Embryonic facial prominence (tissue), 1 donor: ENCODE measurements around the gene TCFL5.

Experiments used
- DNase-seq: peaks from one replicate; pipeline ENCODE4 v3.0.0-alpha.2; 2016; ENCODE audit errors: extremely low spot score

The TCFL5 gene

DNA sequence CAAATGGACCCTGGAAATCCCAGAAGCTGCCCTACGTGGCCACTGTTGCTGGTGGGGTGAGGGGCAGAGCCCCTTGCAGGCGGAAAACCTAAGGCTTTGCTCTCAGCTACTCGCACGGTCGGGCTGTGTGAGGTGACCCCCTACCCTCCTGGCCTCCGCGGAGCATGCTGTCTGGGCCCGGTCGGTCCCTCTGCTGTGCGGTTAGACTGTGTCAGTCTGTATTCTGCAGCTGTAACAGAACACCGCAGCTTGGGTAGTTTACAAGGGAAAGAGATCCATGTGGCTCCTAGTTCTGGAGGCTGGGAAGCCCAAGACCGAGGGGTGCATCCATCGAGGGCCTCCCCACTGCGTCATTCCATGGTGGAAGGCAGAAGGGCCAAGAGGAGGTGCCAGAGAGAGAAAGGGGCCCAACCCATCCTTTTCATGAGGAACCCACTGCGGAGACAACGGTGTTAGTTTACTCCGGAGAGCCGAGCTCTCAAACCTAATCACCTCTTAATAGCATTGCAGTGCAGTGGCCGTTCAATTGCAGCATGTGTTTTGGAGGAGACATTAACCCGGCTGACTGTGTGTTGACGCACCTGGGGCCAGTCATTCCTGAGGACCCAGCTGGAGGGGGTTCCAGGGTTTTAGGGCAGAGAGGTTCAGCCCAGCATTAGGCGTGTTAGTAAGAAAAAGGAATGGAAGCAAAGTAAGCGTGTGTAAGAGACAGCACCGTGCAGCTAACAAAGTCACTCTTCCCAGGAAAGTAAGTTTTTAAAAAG, 26.5 kb downstream of the TCFL5 start:
- DNase-seq: no peak

GRCh38 chr20:62832951-62833391, 28.7 kb downstream of the TCFL5 start:
- no peak for DNase-seq

DNA sequence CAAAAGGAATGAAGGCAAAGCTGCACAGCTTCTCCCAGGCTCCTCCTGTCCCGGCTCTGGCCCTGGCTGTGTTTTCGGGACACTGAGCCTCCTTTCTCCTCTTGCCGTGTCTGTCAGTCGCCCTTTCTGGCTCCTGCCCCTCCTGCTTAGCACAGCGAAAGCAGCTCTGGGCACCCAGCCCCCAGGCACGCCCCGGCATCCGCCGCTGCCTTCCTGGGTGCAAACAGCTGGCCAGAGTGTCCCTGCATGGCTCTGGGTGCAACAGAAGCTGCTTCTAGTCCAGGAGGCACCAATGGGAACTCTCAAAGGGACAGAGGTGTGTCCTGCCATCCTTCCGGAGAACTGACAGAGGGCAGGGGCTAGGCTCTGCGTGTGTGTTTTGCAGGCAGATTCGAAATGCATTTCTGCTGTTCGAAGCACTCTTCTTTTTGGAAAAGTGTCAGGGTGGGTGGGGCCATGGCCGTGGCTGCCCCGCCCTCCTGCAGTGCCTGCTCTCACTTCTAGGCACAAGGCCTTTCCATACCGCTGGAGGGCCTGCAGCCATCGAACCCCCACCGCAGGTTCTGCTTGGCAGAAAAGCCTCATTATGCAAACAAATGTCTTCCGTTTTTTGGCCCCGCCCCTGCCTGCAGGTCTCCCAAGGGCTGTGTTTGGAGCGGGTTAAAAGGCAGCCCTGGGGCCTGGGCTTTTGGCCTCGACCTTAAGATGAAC, 29.3 kb downstream of the TCFL5 start:
- DNase-seq: no peak

DNA sequence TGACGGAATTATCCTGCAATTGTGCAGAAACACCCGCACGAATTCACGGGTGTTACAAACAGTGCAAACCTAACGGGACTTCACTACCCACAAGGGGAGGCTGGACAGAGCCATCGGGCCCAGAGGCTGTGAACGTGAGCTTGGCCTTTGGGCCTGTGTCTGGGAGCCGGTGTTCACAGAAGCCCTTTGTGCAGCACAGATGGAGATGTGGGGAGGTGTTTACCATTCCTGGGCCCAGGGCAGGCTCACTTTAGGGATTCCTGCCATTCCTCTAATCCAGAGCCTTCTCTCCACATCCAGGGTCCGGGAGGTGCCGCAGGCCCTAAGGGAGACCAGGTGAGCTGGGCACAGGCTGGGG, 29.8 kb downstream of the TCFL5 start:
- no peak for DNase-seq

GRCh38 chr20:62831361-62831788, 30.2 kb downstream of the TCFL5 start:
- DNase-seq: no peak

DNA sequence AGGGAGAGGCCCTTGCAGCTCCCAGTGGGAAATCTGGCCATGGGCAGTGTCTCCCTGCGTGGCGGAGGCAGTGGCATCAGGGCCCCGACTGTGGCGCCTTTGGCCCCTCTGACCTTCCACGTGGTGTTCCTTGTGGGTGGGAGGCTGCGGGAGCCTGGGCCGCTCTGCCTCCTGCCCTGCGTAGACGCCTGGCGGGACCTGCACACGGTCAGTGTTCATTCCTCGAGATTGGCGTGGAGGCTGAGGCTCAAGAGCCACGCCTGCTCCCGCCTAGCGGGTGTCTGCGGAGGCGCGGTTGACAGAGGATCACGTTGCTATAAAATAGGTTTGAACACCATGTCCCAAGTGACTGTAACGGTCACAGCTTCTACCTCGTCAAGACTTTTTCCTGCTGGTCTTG, 30.8 kb downstream of the TCFL5 start:
- no peak for DNase-seq

DNA sequence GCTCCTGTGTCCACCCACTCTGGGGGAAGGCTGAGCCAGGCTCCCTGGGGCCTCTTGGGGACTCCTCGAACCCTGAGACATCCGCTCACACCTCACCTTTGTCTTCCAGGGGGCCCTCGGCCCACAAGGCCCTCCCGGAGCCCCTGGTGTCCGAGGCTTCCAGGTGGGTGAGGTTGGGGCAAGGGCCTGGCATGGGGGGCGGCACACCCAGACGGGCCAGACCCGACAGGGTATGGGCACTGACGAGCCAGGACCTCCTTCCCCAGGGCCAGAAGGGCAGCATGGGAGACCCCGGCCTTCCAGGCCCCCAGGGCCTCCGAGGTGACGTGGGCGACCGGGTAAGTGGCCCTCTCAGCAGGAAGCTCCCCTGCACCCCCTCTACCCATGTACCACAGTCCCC, 31.4 kb downstream of the TCFL5 start:
- no peak for DNase-seq

GRCh38 chr20:62829231-62830230, 32.1 kb downstream of the TCFL5 start:
- DNase-seq: no peak

GRCh38 chr20:62828511-62829230, 33.0 kb downstream of the TCFL5 start:
- DNase-seq: no peak

- no peak for DNase-seq
These were observed 33.6 kb downstream of the TCFL5 start for GRCh38 chr20:62828051-62828450.

- DNase-seq: no peak
These were observed 34.1 kb downstream of the TCFL5 start for GRCh38 chr20:62827311-62828038.

DNA sequence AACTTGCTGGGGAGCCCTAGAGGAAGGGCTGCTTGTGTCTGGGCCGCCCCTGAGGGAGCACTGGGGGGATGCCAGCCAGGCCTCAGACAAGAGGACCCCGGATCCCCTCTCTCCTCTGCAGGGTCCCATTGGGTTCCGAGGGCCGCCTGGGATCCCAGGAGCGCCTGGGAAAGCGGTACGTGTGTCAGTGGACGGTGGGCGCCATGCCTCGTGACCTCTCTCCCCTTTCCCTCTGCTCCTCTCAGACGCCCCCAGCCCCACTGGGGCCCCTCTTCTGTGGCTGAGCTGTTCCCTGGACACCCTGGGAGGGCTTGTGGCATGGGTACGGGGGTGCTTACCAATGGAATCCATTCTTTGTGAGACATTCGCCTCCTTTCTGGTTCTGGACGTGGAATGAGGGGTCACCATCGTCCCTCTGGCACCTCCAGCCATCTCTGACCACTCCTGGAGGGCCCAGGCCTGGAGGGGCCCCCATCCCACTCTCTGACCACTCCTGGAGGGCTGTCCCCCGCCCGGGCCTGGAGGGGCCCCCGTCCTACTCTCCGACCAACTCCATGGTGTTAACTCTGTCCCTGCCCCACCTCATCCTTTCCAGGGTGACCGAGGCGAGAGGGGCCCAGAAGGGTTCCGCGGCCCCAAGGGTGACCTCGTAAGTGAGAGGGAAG, 34.8 kb downstream of the TCFL5 start:
- DNase-seq: no peak

GRCh38 chr20:62825986-62826645, 35.5 kb downstream of the TCFL5 start:
- no peak for DNase-seq

GRCh38 chr20:62825333-62825985, 36.2 kb downstream of the TCFL5 start:
- no peak for DNase-seq

- DNase-seq: no peak
These were observed 36.9 kb downstream of the TCFL5 start for GRCh38 chr20:62824476-62825332.

DNA sequence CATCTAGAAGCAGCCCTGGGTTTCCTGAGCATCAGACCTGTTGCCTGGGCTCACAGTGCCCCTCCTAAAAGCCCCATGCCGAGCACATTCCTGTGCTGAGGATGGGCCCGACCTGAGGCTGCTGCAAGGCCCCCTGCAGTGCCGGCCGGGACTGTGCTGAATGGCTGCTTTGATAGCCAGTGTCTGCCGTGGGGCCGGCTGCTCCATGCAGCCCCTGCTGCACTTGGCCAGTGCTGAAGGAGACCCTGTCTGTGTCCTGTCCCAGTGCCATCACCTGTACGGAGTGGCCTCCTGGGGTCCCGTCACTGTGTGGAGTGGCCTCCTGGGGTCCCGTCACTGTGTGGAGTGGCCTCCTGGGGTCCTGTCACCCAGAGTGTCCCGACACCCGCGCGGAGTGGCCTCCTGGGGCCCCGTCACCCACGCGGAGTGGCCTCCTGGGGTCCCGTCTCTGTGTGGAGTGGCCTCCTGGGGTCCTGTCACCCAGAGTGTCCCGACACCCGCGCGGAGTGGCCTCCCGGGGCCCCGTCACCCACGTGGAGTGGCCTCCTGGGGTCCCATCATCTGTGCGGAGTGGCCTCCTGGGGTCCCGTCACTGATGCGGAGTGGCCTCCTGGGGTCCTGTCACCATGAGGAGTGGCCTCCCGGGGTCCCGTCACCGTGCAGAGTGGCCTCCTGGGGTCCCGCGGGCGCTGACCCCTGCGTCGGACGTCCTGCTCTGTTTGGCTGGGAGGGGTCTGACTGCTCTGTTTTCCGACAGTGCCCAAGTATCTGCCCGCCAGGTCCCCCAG, 37.7 kb downstream of the TCFL5 start:
- DNase-seq: no peak
